SK-N-SH (cell line): ENCODE measurements around the gene LTBP1. TPM values are rescaled to one million over a fixed set of nuclear protein-coding genes. Genes with fewer than 3 reads are reported as not detected.

Experiments
- CTCF ChIA-PET: fragments of 300-600, 350-600 bp; formaldehyde crosslinking; extraction: SDS; loops from one replicate; lab custom pipeline; 2021; lab: Yijun Ruan, JAX
- POLR2A ChIA-PET: fragments of 350-600 bp; sonication (Branson Sonifier 250); formaldehyde crosslinking; extraction: SDS; loops from one replicate; lab custom pipeline; 2020; ENCODE audit warnings: antibody characterized with exemption, inconsistent platforms; lab: Yijun Ruan, JAX
- DNase-seq: peaks from one replicate; pipeline ENCODE4 v3.0.0; 2012
- H2AFZ ChIP-seq: fragments of 200-600 bp; sonication (generic); 2 replicates; pipeline ENCODE4 v1.8.1; 2016; ENCODE audit warnings: antibody characterized with exemption, mild to moderate bottlenecking, low read depth
- H3F3A ChIP-seq: fragments of 200-600 bp; sonication (generic); replicated peaks from 2 replicates; pipeline ENCODE3; 2016; ENCODE audit warnings: antibody characterized with exemption, mild to moderate bottlenecking; ENCODE audit not compliant: insufficient read depth
- H3K27ac ChIP-seq, 2 experiments: fragments of 200-500 bp in 1 of 2; fragments of 200-600 bp in 1 of 2; sonication (Bioruptor generic) in 1 of 2; sonication (generic), shearing (Covaris generic) in 1 of 2; 2 replicates each; pipeline versions ENCODE4 v1.5.1 to v1.6.1; 2014 to 2016; ENCODE audit warnings: low read depth in 2 of 2, inconsistent platforms in 1 of 2, low read length in 1 of 2, mild to moderate bottlenecking in 1 of 2, mixed read lengths in 1 of 2
- H3K27me3 ChIP-seq: fragments of 200-600 bp; sonication (generic), shearing (Covaris generic); 2 replicates; pipeline ENCODE4 v1.6.1; 2016; ENCODE audit warnings: mixed run types; ENCODE audit not compliant: insufficient read depth
- H3K36me3 ChIP-seq, 2 experiments: fragments of 200-500 bp in 1 of 2; fragments of 200-600 bp in 1 of 2; sonication (Bioruptor generic) in 1 of 2; sonication (generic) in 1 of 2; replicated peaks in 1 of 2; 2 replicates each; pipeline versions ENCODE3 to v1.5.1; 2014 to 2016; ENCODE audit warnings: low read length in 1 of 2, mild to moderate bottlenecking in 1 of 2; ENCODE audit not compliant: insufficient read depth in 2 of 2, control insufficient read depth in 1 of 2
- H3K4me1 ChIP-seq, 2 experiments: fragments of 200-500 bp in 1 of 2; fragments of 200-600 bp in 1 of 2; sonication (Bioruptor generic) in 1 of 2; sonication (generic), shearing (Covaris generic) in 1 of 2; 2 replicates each; pipeline versions ENCODE4 v1.5.1 to v1.6.1; 2014 to 2016; ENCODE audit warnings: low read depth in 1 of 2, low read length in 1 of 2, mixed run types in 1 of 2; ENCODE audit not compliant: insufficient read depth in 2 of 2, control insufficient read depth in 1 of 2
- H3K4me2 ChIP-seq: fragments of 200-600 bp; sonication (generic), shearing (Covaris generic); 2 replicates; pipeline ENCODE4 v1.6.1; 2017; ENCODE audit warnings: mixed run types
- H3K4me3 ChIP-seq, 2 experiments: fragments of 200-500 bp in 1 of 2; fragments of 200-600 bp in 1 of 2; sonication (Bioruptor generic) in 1 of 2; sonication (generic), shearing (Covaris generic) in 1 of 2; 2 replicates each; pipeline versions ENCODE4 v1.5.1 to v1.8.1; 2014 to 2016; ENCODE audit warnings: low read depth in 2 of 2, inconsistent platforms in 1 of 2, low read length in 1 of 2, mild to moderate bottlenecking in 1 of 2, mixed read lengths in 1 of 2, moderate library complexity in 1 of 2
- H3K79me2 ChIP-seq: fragments of 200-600 bp; sonication (generic); 2 replicates; pipeline ENCODE4 v1.8.1; 2017; ENCODE audit warnings: mild to moderate bottlenecking; ENCODE audit not compliant: insufficient read depth
- H3K9ac ChIP-seq: fragments of 200-600 bp; sonication (generic); 2 replicates; pipeline ENCODE4 v1.6.1; 2017; ENCODE audit warnings: mixed run types
- H3K9me2 ChIP-seq: fragments of 200-600 bp; sonication (generic); 2 replicates; pipeline ENCODE4 v1.6.1; 2017; ENCODE audit warnings: mixed run types
- H3K9me3 ChIP-seq: fragments of 200-600 bp; sonication (generic); 2 replicates; pipeline ENCODE4 v1.6.1; 2017; ENCODE audit warnings: mixed run types, mild to moderate bottlenecking, moderate library complexity
- H4K20me1 ChIP-seq: fragments of 200-600 bp; sonication (generic); 2 replicates; pipeline ENCODE4 v1.6.1; 2017; ENCODE audit warnings: mild to moderate bottlenecking, mixed run types; ENCODE audit not compliant: insufficient read depth
- MXI1 ChIP-seq: IDR thresholded peaks from 2 replicates; pipeline ENCODE4 v1.6.1; 2012; ENCODE audit warnings: mild to moderate bottlenecking, low read depth, low read length, improper control_type of control experiment
- RXRA ChIP-seq: IDR thresholded peaks from 2 replicates; pipeline ENCODE4 v1.4.0; 2012; ENCODE audit warnings: low read depth, mild to moderate bottlenecking, borderline replicate concordance
- SIN3A ChIP-seq: IDR thresholded peaks from 2 replicates; pipeline ENCODE4 v1.6.1; 2012; ENCODE audit warnings: low read depth, mild to moderate bottlenecking, low read length, moderate library complexity, borderline replicate concordance
- YY1 ChIP-seq: IDR thresholded peaks from 2 replicates; pipeline ENCODE4 v1.4.0; 2012; ENCODE audit warnings: low read depth, mild to moderate bottlenecking
- ZBTB33 ChIP-seq: IDR thresholded peaks from 2 replicates; pipeline ENCODE4 v1.4.0; 2012; ENCODE audit warnings: low read depth, borderline replicate concordance
- WGBS: methylation state at CpG from one replicate; pipeline ENCODE4 v1.1.6; 2017; ENCODE audit warnings: low lambda C conversion rate; 5-methylcytosine and 5-hydroxymethylcytosine counted together
- polyA plus RNA-seq, 3 experiments: library from polyadenylated mRNA; depleted of rRNA; stranded (reverse); fragments of >200 nt; gene quantifications; 2 replicates each; pipeline ENCODE4 v1.2.3, GENCODE V29; 2012
- TF ChIP-seq, protein P1 (sequence below): IDR thresholded peaks from 2 replicates; pipeline ENCODE4 v1.4.0; 2012; ENCODE audit warnings: low read depth, borderline replicate concordance
- TF ChIP-seq, protein P2 (sequence below): fragments of 150-350 bp; IDR thresholded peaks from 2 replicates; pipeline ENCODE4 v1.6.1; 2017; ENCODE audit warnings: antibody characterized with exemption, low read length, low read depth, borderline replicate concordance
- TF ChIP-seq, protein P3 (sequence below): IDR thresholded peaks from 2 replicates; pipeline ENCODE4 v1.6.1; 2012; ENCODE audit warnings: mild to moderate bottlenecking, low read depth, low read length, moderate library complexity

LTBP1 gene
- polyA plus RNA-seq, 1 of the 3 experiments (the other 2 are of a cell fraction) = 467 TPM

- TF ChIP-seq ZBTB33 = peak; percentile 78; the same call in 1 of the 2 replicates
- TF ChIP-seq MXI1 = no peak
- peak; percentile 79 for TF ChIP-seq RXRA
- TF ChIP-seq, protein P1, sequence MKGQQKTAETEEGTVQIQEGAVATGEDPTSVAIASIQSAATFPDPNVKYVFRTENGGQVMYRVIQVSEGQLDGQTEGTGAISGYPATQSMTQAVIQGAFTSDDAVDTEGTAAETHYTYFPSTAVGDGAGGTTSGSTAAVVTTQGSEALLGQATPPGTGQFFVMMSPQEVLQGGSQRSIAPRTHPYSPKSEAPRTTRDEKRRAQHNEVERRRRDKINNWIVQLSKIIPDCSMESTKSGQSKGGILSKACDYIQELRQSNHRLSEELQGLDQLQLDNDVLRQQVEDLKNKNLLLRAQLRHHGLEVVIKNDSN = peak; percentile 72
- TF ChIP-seq, protein P2, sequence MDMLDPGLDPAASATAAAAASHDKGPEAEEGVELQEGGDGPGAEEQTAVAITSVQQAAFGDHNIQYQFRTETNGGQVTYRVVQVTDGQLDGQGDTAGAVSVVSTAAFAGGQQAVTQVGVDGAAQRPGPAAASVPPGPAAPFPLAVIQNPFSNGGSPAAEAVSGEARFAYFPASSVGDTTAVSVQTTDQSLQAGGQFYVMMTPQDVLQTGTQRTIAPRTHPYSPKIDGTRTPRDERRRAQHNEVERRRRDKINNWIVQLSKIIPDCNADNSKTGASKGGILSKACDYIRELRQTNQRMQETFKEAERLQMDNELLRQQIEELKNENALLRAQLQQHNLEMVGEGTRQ = no peak
- TF ChIP-seq SIN3A = 0 out of 2 replicates have a peak, but pooled peaks have one; percentile 31
Observed at GRCh38 chr2:33166287-33166881, 219.6 kb downstream of the LTBP1 start (continued).

DNA sequence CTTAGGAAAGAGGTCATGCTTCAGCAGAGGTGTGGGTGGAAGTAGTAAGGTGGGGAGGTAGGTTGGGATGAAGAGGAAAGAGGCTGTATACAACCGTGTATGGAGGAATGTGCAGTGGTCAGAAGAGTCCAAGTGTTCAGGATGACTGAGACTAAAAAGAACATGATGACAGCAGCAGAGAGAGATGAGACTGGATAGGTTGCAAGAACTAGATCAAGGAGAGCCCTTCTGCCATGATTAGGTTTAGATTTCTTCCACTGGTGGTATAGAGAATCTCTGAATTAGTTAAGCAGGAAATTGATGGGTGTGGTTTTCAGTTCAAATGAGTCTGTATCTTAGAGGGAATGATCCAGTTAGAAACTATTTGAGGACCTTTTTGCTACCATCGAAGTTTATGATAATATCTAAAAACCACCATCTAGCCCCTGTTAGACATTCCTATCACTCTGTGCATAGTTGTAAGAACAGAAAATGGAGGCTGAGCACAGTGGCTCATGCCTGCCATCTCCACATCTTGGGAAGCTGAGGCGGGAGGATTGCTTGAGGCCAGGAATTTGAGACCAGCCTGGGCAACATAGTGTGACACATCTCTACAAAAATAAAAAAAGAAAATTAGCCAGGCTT lies 221.0 kb downstream of the LTBP1 start:
- no peak overlapping the region for H3K4me3 ChIP-seq
- H3K9me2 ChIP-seq = no peaks in the 10 kb centered on the region
- 45% methylated on average over 3 of the region's 3 CpGs for WGBS
- H3K9me3 ChIP-seq = no peaks in the 10 kb centered on the region
- peaks cover 41% of the 10 kb centered on the region for H3F3A ChIP-seq
- ChIA-PET CTCF (no interaction called here), POLR2A (no interaction called here)
- H3K9ac ChIP-seq = peak overlapping the region; percentile 29; the same call in 1 of the 2 replicates
- H3K27me3 ChIP-seq = no peaks in the 10 kb centered on the region
- TF ChIP-seq, protein P3, sequence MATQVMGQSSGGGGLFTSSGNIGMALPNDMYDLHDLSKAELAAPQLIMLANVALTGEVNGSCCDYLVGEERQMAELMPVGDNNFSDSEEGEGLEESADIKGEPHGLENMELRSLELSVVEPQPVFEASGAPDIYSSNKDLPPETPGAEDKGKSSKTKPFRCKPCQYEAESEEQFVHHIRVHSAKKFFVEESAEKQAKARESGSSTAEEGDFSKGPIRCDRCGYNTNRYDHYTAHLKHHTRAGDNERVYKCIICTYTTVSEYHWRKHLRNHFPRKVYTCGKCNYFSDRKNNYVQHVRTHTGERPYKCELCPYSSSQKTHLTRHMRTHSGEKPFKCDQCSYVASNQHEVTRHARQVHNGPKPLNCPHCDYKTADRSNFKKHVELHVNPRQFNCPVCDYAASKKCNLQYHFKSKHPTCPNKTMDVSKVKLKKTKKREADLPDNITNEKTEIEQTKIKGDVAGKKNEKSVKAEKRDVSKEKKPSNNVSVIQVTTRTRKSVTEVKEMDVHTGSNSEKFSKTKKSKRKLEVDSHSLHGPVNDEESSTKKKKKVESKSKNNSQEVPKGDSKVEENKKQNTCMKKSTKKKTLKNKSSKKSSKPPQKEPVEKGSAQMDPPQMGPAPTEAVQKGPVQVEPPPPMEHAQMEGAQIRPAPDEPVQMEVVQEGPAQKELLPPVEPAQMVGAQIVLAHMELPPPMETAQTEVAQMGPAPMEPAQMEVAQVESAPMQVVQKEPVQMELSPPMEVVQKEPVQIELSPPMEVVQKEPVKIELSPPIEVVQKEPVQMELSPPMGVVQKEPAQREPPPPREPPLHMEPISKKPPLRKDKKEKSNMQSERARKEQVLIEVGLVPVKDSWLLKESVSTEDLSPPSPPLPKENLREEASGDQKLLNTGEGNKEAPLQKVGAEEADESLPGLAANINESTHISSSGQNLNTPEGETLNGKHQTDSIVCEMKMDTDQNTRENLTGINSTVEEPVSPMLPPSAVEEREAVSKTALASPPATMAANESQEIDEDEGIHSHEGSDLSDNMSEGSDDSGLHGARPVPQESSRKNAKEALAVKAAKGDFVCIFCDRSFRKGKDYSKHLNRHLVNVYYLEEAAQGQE = no peak
- TF ChIP-seq YY1 = 0 out of 2 replicates have a peak, but pooled peaks have one; percentile 60
- H2AFZ ChIP-seq = no peak overlapping the region
- peak overlapping the region; percentile 24; the same call in 1 of the 2 replicates for H3K4me2 ChIP-seq
- peaks cover 65% of the 10 kb centered on the region for H3K79me2 ChIP-seq
- peak overlapping the region in 1 of 2 experiments; percentile 84; a peak in 2 of 4 replicates for H3K27ac ChIP-seq
- peaks cover 0 to 30% of the 10 kb centered on the region in 2 experiments; a peak in 2 of 4 replicates for H3K4me1 ChIP-seq
- H4K20me1 ChIP-seq = no peaks in the 10 kb centered on the region
- no peak for DNase-seq
- peaks cover 0 to 20% of the 10 kb centered on the region in 2 experiments for H3K36me3 ChIP-seq
